SH-SY5Y (cell line): ENCODE data around the gene FOXD1.

Source experiments
- GATA2 ChIP-seq: IDR thresholded peaks from 2 replicates; pipeline ENCODE4 v1.6.1; 2011; ENCODE audit warnings: mild to moderate bottlenecking, low read depth, low read length
- GATA3 ChIP-seq: IDR thresholded peaks from 2 replicates; pipeline ENCODE4 v1.6.1; 2011; ENCODE audit warnings: low read depth, mild to moderate bottlenecking, low read length, moderate library complexity

FOXD1 gene

GRCh38 chr5:73448463-73449136, at the start of gene FOXD1:
TSS of gene FOXD1 (minus strand) at chr5:73448777. CDS start at chr5:73448362, 415 bp downstream.
- TF ChIP-seq GATA3: no peak
- no peak for TF ChIP-seq GATA2

DNA sequence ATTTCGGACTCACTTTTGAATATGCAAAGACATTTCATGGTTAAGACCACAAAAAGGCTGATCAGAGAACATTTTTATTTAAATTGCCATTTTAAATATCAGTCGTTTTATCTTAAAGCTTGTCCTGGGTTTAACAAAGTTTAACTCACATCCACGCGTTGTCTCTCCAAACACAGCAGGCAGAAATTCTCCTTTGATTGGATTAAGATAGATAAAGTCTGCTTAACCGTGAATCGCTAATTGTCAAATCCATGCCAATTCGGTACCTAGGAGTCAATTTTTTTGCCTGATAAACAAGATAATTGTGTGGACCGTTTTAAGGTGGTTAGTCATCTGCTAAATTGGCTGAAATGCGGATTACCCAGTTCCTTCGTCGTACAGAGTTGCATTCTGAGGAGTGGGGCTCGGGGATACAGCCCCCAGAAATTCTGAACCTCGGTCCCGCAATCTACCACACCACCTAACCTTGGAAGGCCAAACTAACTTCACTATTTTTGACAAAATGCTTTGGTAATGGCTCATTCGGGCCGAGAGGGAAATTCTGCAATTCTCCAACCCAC, 49.0 kb upstream of the FOXD1 start:
- no peak for TF ChIP-seq GATA3
- TF ChIP-seq GATA2: no peak

DNA sequence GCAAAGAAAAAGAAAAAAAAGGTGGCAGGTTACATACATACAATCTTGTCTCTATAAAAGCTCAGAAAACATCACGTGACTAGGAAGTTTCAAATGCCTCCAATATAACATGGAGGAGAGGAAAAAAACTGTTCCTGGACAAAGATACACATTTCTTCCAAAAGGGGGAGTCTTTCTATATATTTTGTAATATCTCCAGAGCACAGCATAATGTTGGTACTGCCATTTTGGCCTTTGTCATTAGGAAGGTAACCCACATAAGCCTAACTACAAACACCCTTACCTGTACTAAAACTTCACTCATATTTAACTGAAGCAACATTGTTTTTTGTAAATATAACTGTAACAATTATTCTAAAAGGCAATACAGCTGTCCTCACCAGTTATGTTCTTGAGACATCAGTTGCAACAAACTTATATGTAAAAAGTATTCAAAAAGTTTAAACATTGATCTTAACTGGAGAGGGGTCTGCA, 48.4 kb upstream of the FOXD1 start:
- TF ChIP-seq GATA3 (no peak), GATA2 (no peak)

DNA sequence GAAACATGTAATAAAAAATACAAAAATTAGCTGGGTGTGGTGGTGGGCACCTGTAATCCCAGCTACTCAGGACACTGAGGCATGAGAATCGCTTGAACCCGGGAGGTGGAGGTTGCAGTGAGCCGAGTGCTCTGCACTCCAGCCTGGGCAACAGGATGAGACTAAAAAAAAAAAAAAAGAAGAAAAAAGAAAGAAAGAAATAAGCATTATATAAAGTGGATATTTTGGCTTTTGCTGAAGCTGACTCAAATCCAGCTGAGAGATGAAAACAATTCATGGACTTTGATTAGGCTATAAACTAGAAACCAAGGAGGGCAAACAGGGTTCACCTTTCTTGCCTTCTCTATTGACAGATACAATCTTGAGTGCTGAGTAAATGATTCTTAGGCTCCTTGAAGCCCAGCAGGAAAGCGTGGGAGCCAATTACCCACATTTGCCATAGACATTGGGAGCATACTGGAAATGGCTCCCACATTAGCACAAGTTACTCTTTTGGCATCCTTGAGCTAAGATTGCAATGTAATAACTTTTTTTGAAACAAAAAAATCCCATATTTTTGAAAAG, 47.3 kb upstream of the FOXD1 start:
- TF ChIP-seq GATA2 (no peak), GATA3 (no peak)

DNA sequence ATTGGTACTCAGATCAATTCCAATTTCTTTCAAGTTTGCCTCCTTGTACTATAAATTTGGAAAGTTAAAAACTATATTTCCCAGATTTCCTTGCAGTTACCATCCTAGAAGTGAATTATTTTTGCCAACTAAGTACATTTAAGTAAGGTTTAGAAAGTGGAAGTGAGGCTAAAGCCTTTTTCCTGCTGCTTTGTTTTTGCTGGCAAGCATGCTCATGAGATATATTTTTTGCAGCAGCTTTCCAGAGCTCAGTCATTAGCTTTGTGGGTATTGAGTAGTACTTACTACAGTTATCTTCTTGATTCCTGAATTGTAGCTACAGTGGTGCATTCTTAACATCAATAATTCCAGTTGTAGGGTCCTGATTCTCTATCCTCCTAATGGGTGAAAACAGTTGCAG, 46.1 kb upstream of the FOXD1 start:
- TF ChIP-seq GATA3 (no peak), GATA2 (no peak)

- no peak for TF ChIP-seq GATA2
- no peak for TF ChIP-seq GATA3
These were observed 44.8 kb upstream of the FOXD1 start for GRCh38 chr5:73493421-73493820.

- TF ChIP-seq GATA2: no peak
- TF ChIP-seq GATA3: no peak
These were observed 42.6 kb upstream of the FOXD1 start for GRCh38 chr5:73491155-73491554.

GRCh38 chr5:73490088-73490487, 41.5 kb upstream of the FOXD1 start:
- TF ChIP-seq GATA3 (no peak), GATA2 (no peak)

DNA sequence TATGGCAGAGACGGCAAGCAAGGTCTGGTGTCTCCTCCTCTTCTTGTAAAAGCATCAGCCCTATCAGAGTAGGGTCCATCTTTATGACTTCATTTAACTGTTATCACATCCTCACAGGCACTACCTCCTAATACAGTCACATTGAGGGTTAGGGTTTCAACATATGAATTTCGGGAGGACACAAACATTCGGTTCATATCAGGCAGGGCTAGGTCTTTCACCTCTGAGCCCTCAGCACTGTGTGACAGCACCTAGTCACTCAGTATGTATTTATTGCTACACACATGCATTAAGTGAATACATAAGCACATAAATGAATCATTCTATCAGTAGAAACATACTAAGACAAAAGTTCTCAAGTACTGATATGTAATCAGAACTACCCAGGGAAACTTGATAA, 40.2 kb upstream of the FOXD1 start:
- TF ChIP-seq GATA3 (no peak), GATA2 (no peak)

DNA sequence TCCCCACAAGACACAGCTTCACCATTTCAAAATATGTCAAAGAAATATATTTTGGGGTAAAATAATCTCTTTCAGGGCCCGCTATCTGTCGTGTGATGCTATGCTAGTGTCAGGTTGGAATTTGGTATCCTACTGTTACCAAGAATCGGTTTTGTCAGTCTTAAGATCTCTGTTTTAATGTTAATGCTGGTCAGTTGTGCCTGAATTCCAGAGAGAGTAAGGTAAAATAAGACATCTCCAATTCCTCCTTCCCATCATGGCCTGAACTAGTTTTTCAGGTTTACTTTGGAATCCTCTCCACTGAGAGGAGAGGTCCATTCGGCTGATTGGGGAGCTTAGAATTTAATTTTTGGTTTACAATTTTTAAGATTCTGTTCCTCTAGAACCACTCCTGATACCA, 39.2 kb upstream of the FOXD1 start:
- no peak for TF ChIP-seq GATA3
- no peak for TF ChIP-seq GATA2

GRCh38 chr5:73486119-73486899, 37.7 kb upstream of the FOXD1 start:
- no peak for TF ChIP-seq GATA3
- no peak for TF ChIP-seq GATA2

DNA sequence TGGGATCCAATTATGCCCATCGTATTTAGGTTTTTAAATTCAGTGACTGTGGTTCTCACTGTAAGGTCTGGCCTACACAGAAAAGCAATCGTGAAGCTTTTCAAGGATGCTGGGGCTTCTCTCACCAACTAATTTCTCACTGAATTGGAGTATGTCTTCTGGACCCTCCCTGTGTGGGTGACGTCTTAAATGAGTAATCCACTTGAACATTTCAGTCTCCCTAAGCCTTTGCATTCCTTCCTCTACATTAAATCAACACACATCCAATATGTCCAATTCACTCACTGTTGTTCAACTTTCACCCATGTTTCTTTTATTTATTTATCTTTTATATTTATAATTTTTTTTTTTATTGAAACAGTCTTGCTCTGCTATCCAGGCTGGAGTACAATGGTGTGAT, 37.1 kb upstream of the FOXD1 start:
- TF ChIP-seq GATA2: no peak
- no peak for TF ChIP-seq GATA3

DNA sequence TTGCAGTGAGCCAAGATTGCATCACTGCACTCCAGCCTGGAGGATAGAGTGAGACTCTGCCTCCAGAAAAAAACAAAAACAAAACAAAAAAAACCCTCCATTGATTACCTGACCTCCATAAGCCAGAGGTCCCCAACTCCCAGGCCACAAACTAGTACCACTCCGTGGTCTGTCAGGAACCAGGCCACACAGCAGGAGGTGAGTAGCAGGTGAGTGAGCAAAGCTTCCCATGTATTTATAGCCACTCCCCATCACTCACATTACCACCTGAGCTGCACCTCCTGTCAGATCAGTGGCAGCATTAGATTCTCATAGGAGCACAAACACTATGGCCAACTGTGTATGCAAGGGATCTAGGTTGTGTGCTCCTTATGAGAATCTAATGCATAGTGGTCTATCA, 35.9 kb upstream of the FOXD1 start:
- TF ChIP-seq GATA3: no peak
- TF ChIP-seq GATA2: no peak

- no peak for TF ChIP-seq GATA3
- no peak for TF ChIP-seq GATA2
These were observed 35.1 kb upstream of the FOXD1 start for GRCh38 chr5:73483676-73484075.

DNA sequence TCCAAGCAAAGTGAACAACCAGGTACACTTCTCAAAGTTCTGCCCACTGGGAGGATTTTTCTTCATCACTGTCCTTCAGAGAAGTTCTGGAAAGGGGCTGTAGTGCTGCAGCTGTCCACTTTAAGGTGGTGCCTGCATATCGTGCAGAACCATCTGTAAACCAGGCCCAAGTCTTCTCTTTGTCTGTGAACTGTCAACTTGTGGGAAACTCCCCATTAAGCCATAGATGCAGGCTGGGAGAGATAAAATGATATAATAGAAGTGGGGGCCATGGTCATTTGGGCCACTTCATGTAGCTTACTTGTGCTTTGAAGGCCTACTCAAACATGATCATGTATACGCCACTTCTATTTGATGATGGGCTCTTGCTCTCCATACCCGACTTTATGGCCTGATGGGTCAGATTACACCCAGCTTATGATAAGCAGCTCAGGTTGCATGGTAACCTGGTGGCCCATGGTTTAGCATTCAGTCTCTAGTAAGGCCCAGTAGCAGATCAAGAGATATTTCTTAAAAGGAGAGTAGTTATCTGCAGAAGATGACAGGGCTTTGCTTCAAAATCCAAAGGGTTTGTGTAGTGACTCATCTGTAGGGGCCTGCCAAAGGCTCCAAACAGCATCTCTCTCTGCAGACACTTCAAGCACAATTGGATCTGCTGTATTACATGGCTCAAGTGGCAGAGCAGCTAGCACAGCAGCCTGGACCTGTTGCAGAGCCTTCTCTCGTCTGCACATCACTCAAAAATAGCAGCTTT, 34.0 kb upstream of the FOXD1 start:
- TF ChIP-seq GATA3 (no peak), GATA2 (no peak)
